GM12874 (cell line): ENCODE data around the gene TBX3.

Source experiments
- CTCF ChIP-seq: IDR thresholded peaks from 2 replicates; pipeline ENCODE4 v1.5.1; 2011; ENCODE audit warnings: low read depth, mild to moderate bottlenecking, control low read depth, low read length, moderate library complexity; ENCODE audit not compliant: insufficient read depth

Gene TBX3

GRCh38 chr12:114710151-114710550 lies 26.2 kb upstream of the TBX3 start:
- TF ChIP-seq CTCF = no peak

DNA sequence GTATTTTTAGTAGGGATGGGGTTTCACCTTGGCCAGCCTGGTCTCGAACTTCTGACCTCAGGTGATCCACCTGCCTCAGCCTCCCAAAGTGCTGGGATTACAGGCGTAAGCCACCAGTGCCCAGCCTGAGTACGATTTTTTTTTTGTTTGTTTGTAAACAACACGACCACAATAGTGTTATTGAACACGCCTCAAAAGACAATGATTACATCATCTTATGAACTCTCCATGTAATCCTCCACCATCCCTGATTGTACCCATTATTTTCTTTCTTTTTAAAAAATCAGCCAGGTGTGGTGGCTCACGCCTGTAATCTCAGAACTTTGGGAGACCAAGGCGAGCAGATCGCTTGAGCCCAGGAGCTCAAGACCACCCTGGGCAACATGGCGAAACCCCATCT lies 25.1 kb upstream of the TBX3 start:
- TF ChIP-seq CTCF = no peak

DNA sequence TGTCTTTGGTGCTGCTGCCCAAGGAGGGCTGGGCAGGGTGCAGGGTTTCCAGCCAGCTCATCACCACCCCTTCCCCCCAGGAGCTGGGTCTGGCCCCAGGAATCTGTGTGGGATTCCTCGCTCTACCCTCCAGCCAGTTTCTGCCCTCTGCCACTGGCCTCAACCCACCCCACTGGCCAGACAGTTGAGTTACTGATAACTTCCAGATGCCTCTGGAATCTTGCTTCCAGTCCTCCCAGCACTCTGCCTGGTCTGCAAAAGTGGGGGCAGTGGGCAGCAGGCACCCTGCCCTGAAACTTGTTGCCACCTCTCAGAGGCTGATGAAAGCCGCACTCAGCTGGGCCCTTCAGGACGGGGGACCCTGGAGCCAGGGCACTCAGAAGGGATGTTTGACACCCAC lies 20.1 kb upstream of the TBX3 start:
- no peak for TF ChIP-seq CTCF

- TF ChIP-seq CTCF = no peak
Measured at GRCh38 chr12:114703060-114703493, 19.1 kb upstream of the TBX3 start.

DNA sequence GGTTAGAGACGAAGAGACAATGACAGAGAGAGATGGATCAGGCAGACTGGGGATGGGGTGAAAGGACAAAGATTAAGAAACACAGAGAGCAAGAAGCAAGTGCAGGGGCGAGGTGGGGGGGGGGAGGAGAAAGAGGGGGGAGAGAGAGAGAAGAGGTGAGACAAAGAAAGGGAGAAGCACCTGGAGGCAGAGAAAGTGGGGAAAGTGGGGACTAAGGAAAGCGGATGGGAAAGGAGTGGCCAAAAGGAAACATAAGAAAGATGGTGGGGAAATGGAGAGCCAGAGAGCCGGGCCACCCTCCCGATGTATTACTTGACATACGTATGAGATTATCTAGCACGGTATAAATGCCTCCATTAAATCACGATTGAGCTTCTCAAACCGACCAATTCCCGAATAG lies 18.5 kb upstream of the TBX3 start:
- TF ChIP-seq CTCF = no peak

- TF ChIP-seq CTCF = no peak
Measured at GRCh38 chr12:114701553-114701952, 17.6 kb upstream of the TBX3 start.

GRCh38 chr12:114701104-114701414 lies 17.1 kb upstream of the TBX3 start:
- TF ChIP-seq CTCF = no peak

GRCh38 chr12:114700392-114701103 lies 16.6 kb upstream of the TBX3 start:
- no peak for TF ChIP-seq CTCF
